HL-60/S4 treated with retinoic acid at 250 ng/mL for 4 days and 3 days (cell line): ENCODE data around the gene DNAH11.
"Not testable (repeated sequence)": the region's sequence is repeated elsewhere in the genome, so short reads cannot be mapped to it uniquely, and the experiment has no call there.

ENCODE experiments used
- in situ Hi-C: fragments of 300-500 bp; cut with MboI; formaldehyde crosslinking; loops from 2 replicates; pipeline ENCODE4 v1.7.0; 2022; ENCODE audit warnings: low sequenced_read_pairs

Gene DNAH11

GRCh38 chr7:21763818-21764217, 221.0 kb downstream of the DNAH11 start:
- in situ Hi-C loops, result no loop called here

GRCh38 chr7:21766218-21766617, 223.4 kb downstream of the DNAH11 start:
- in situ Hi-C loops, result no loop called here

GRCh38 chr7:21767300-21767900, 224.6 kb downstream of the DNAH11 start:
- in situ Hi-C loops, result no loop called here

GRCh38 chr7:21768279-21768678, 225.4 kb downstream of the DNAH11 start:
- in situ Hi-C loops, result no loop called here

- in situ Hi-C loops, result no loop called here
These were observed 228.4 kb downstream of the DNAH11 start for GRCh38 chr7:21771266-21771665.

- in situ Hi-C loops, result no loop called here
These were observed 229.2 kb downstream of the DNAH11 start for GRCh38 chr7:21771906-21772610.

- in situ Hi-C loops, result no loop called here
These were observed 230.5 kb downstream of the DNAH11 start for GRCh38 chr7:21773326-21773725.

- in situ Hi-C loops, result no loop called here
These were observed 235.1 kb downstream of the DNAH11 start for GRCh38 chr7:21777921-21778320.

- in situ Hi-C loops, result no loop called here
These were observed 236.1 kb downstream of the DNAH11 start for GRCh38 chr7:21778953-21779352.

GRCh38 chr7:21782996-21783395, 240.2 kb downstream of the DNAH11 start:
- in situ Hi-C loops, result no loop called here

- in situ Hi-C loops, result no loop called here
These were observed 242.2 kb downstream of the DNAH11 start for GRCh38 chr7:21784989-21785388.

- in situ Hi-C loops, result no loop called here
These were observed 263.0 kb downstream of the DNAH11 start for GRCh38 chr7:21805791-21806190.

- in situ Hi-C loops, result no loop called here
These were observed 263.5 kb downstream of the DNAH11 start for GRCh38 chr7:21806388-21806787.

- in situ Hi-C loops, result no loop called here
These were observed 276.2 kb downstream of the DNAH11 start for GRCh38 chr7:21819048-21819447.

GRCh38 chr7:21828841-21829240, 286.0 kb downstream of the DNAH11 start:
- in situ Hi-C loops, result no loop called here

- in situ Hi-C loops, result no loop called here
These were observed 286.9 kb downstream of the DNAH11 start for GRCh38 chr7:21829731-21830130.

- in situ Hi-C loops, result no loop called here
These were observed 301.9 kb downstream of the DNAH11 start for GRCh38 chr7:21844742-21845141.

- in situ Hi-C loops, result no loop called here
These were observed 307.9 kb downstream of the DNAH11 start for GRCh38 chr7:21850531-21851285.

- in situ Hi-C loops, result no loop called here
These were observed 308.7 kb downstream of the DNAH11 start for GRCh38 chr7:21851559-21851967.

GRCh38 chr7:21865631-21866204, 322.9 kb downstream of the DNAH11 start:
- in situ Hi-C loops, result not testable (repeated sequence)

GRCh38 chr7:21866731-21867130, 323.9 kb downstream of the DNAH11 start:
- in situ Hi-C loops, result no loop called here

- in situ Hi-C loops, result no loop called here
These were observed 324.4 kb downstream of the DNAH11 start for GRCh38 chr7:21867226-21867625.
